GM21576 (cell line): ENCODE data around the gene SPEN.

ENCODE experiments used
- ATAC-seq: cut with Tn5 transposase; IDR thresholded peaks from one replicate; pipeline ENCODE4 v1.9.1; 2021; ENCODE audit warnings: mild to moderate bottlenecking, moderate library complexity; ENCODE audit not compliant: unreplicated experiment

The SPEN gene

GRCh38 chr1:15933684-15934083, 86.2 kb downstream of the SPEN start:
- ATAC-seq, result no peak

- ATAC-seq, result no peak
These were observed 86.9 kb downstream of the SPEN start for GRCh38 chr1:15934211-15935055.

GRCh38 chr1:15935056-15935950, 87.8 kb downstream of the SPEN start:
- no peak for ATAC-seq

GRCh38 chr1:15936025-15936424, 88.5 kb downstream of the SPEN start:
- no peak for ATAC-seq

GRCh38 chr1:15937146-15937545, 89.6 kb downstream of the SPEN start:
- ATAC-seq, result no peak

- no peak for ATAC-seq
These were observed 90.2 kb downstream of the SPEN start for GRCh38 chr1:15937706-15938168.

- no peak for ATAC-seq
These were observed 91.2 kb downstream of the SPEN start for GRCh38 chr1:15938628-15939161.

GRCh38 chr1:15939181-15940109, 91.9 kb downstream of the SPEN start:
- no peak for ATAC-seq

GRCh38 chr1:15940110-15941043, 92.9 kb downstream of the SPEN start:
- no peak for ATAC-seq

GRCh38 chr1:15941044-15941840, 93.7 kb downstream of the SPEN start:
- no peak for ATAC-seq

GRCh38 chr1:15941899-15942660, 94.6 kb downstream of the SPEN start:
- no peak for ATAC-seq

GRCh38 chr1:15942661-15943327, 95.3 kb downstream of the SPEN start:
- no peak for ATAC-seq

GRCh38 chr1:15943328-15943991, 96.0 kb downstream of the SPEN start:
- no peak for ATAC-seq

- no peak for ATAC-seq
These were observed 96.4 kb downstream of the SPEN start for GRCh38 chr1:15943992-15944307.

- no peak for ATAC-seq
These were observed 97.0 kb downstream of the SPEN start for GRCh38 chr1:15944308-15945010.
